Stomach (tissue), 19 donors: ENCODE results near the gene ATP6V1C2. TPM values are rescaled to one million over a fixed set of nuclear protein-coding genes. Genes with fewer than 3 reads are reported as not detected.

Experiments used
- DNase-seq, 2 donors: peaks; one replicate each; pipeline versions ENCODE4 v3.0.0 to v3.0.0-alpha.2; 2013 to 2019
- H3K27ac ChIP-seq, 5 donors: fragments of 200-600 bp in 4 of 5; sonication (generic) in 4 of 5; one replicate each; pipeline ENCODE4 v1.5.1; 2013 to 2019; ENCODE audit warnings: mild to moderate bottlenecking in 1 of 5, moderate library complexity in 1 of 5
- H3K27me3 ChIP-seq, 3 donors: fragments of 200-600 bp; sonication (generic); one replicate each; pipeline ENCODE4 v1.5.1; 2017 to 2019; ENCODE audit warnings: mixed run types in 1 of 3
- H3K36me3 ChIP-seq, 4 donors: fragments of 200-600 bp; sonication (generic); 1 replicate in 3 of 4; 2 replicates in 1 of 4; pipeline ENCODE4 v1.5.1; 2016 to 2019
- H3K4me1 ChIP-seq, 4 donors: fragments of 200-600 bp; sonication (generic); one replicate each; pipeline ENCODE4 v1.5.1; 2016 to 2019
- H3K4me3 ChIP-seq, 4 donors: fragments of 200-600 bp; sonication (generic) in 3 of 4; one replicate each; pipeline ENCODE4 v1.5.1; 2016 to 2019; ENCODE audit warnings: mild to moderate bottlenecking in 1 of 4
- H3K9me3 ChIP-seq, 4 donors: fragments of 200-600 bp; sonication (generic); one replicate each; pipeline ENCODE4 v1.5.1; 2016 to 2019
- EP300 ChIP-seq: sonication (generic); formaldehyde crosslinking; IDR thresholded peaks from one replicate; pipeline ENCODE4 v1.6.1; 2017; ENCODE audit warnings: antibody characterized with exemption
- POLR2A ChIP-seq, 4 donors: fragments of 450-650 bp; IDR thresholded peaks; one replicate each; pipeline ENCODE4 v1.6.1; 2016; ENCODE audit warnings: antibody characterized with exemption in 4 of 4, control low read depth in 2 of 4, mild to moderate bottlenecking in 1 of 4, moderate library complexity in 1 of 4
- POLR2AphosphoS5 ChIP-seq, 3 donors: sonication (generic); formaldehyde crosslinking; IDR thresholded peaks; one replicate each; pipeline ENCODE4 v1.6.1; 2016; ENCODE audit warnings: antibody characterized with exemption in 3 of 3
- WGBS, 5 donors: extraction: QIAGEN DNeasy Blood & Tissue Kit in 3 of 5; methylation state at CpG; one replicate each; pipeline versions ENCODE4 v1.1.5 to v1.1.7; 2013 to 2018; 5-methylcytosine and 5-hydroxymethylcytosine counted together
- intact Hi-C: fragments of 100-400 bp; cut with DNase I; formaldehyde crosslinking; loops from one replicate; pipeline ENCODE4 v1.15.1; 2023; ENCODE audit warnings: low total_unique reads
- long read RNA-seq, 10 donors: transcript quantifications; one replicate each; lab custom pipeline, GENCODE V29; 2026
- polyA plus RNA-seq, 3 donors: library from polyadenylated mRNA; stranded (reverse); fragments of 200-250 nt; gene quantifications; one replicate each; pipeline ENCODE4 v1.2.3, GENCODE V29; 2013
- total RNA-seq, 5 donors: library from RNA; depleted of rRNA; stranded (reverse); fragments of >200 nt; gene quantifications; one replicate each; pipeline versions ENCODE4 v1.1.0 to v1.2.3, GENCODE V29; 2014 to 2016
- TF ChIP-seq, protein P1 (sequence below), 7 experiments: fragments of 450-650 bp in 4 of 7; fragments of 200-600 bp in 3 of 7; sonication (generic) in 3 of 7; IDR thresholded peaks; one replicate each; pipeline ENCODE4 v1.5.1; 2016 to 2019; ENCODE audit warnings: antibody characterized with exemption in 7 of 7, control low read depth in 2 of 7, mild to moderate bottlenecking in 1 of 7
- donor health status: healthy with polysubstance abuse.
- donor health status: Bipolar disorder and iron deficiency.
- donor health status: healthy.

ATP6V1C2 gene, protein sequence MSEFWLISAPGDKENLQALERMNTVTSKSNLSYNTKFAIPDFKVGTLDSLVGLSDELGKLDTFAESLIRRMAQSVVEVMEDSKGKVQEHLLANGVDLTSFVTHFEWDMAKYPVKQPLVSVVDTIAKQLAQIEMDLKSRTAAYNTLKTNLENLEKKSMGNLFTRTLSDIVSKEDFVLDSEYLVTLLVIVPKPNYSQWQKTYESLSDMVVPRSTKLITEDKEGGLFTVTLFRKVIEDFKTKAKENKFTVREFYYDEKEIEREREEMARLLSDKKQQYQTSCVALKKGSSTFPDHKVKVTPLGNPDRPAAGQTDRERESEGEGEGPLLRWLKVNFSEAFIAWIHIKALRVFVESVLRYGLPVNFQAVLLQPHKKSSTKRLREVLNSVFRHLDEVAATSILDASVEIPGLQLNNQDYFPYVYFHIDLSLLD
- total RNA-seq (100 to 1,000 TPM in 1 of 5 donors, 1 to 10 TPM in 1, not detected in 3; 1.1 to 143 TPM), polyA plus RNA-seq (1 to 10 TPM in 1 of 3 donors, under 1 TPM in 2; 0.61 to 6.9 (median 0.75) TPM)
- long read RNA-seq, donor 1, partial matches to known transcripts, result 45 of 85 reads
- long read RNA-seq, donor 1, other reads (novel, unspliced or antisense), result 40 of 85 reads
- long read RNA-seq, donor 2, partial matches to known transcripts, result 50 of 209 reads
- long read RNA-seq, donor 2, other reads (novel, unspliced or antisense), result 158 of 209 reads
- long read RNA-seq, donor 3, result 0 reads
- long read RNA-seq, donor 4, partial matches to known transcripts, result 0 of 16 reads
- long read RNA-seq, donor 4, other reads (novel, unspliced or antisense), result 16 of 16 reads
- long read RNA-seq, donor 5, partial matches to known transcripts, result 254 of 360 reads
- long read RNA-seq, donor 5, other reads (novel, unspliced or antisense), result 106 of 360 reads
- long read RNA-seq, donor 6, result 0 reads
- long read RNA-seq, donor 7, partial matches to known transcripts, result 116 of 215 reads
- long read RNA-seq, donor 7, other reads (novel, unspliced or antisense), result 99 of 215 reads
- long read RNA-seq, donor 8, partial matches to known transcripts, result 339 of 412 reads
- long read RNA-seq, donor 8, other reads (novel, unspliced or antisense), result 72 of 412 reads
- long read RNA-seq, donor 9, partial matches to known transcripts, result 179 of 271 reads
- long read RNA-seq, donor 9, other reads (novel, unspliced or antisense), result 92 of 271 reads
- long read RNA-seq, donor 10, partial matches to known transcripts, result 0 of 55 reads
- long read RNA-seq, donor 10, other reads (novel, unspliced or antisense), result 55 of 55 reads

- H3K9me3 ChIP-seq, result no peaks in the 10 kb centered on the region
- TF ChIP-seq POLR2A (IDR thresholded peaks at IDR 0.05) (no peak), POLR2AphosphoS5 (IDR thresholded peaks at IDR 0.05) (no peak), EP300 (no peak)
- TF ChIP-seq, protein P1, sequence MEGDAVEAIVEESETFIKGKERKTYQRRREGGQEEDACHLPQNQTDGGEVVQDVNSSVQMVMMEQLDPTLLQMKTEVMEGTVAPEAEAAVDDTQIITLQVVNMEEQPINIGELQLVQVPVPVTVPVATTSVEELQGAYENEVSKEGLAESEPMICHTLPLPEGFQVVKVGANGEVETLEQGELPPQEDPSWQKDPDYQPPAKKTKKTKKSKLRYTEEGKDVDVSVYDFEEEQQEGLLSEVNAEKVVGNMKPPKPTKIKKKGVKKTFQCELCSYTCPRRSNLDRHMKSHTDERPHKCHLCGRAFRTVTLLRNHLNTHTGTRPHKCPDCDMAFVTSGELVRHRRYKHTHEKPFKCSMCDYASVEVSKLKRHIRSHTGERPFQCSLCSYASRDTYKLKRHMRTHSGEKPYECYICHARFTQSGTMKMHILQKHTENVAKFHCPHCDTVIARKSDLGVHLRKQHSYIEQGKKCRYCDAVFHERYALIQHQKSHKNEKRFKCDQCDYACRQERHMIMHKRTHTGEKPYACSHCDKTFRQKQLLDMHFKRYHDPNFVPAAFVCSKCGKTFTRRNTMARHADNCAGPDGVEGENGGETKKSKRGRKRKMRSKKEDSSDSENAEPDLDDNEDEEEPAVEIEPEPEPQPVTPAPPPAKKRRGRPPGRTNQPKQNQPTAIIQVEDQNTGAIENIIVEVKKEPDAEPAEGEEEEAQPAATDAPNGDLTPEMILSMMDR (IDR thresholded peaks at IDR 0.05), result no peak
- H3K36me3 ChIP-seq, result no peaks in the 10 kb centered on the region
- H3K27me3 ChIP-seq, result peaks cover 0 to 73% (median 48%) of the 10 kb centered on the region in 3 donors
- WGBS, 5 donors, result 0 to 2% (median 1%) methylated on average over 22 to 99 of the region's 99 CpGs
- peak; percentile 78 to 80 for DNase-seq
- peak within 1 kb of the TSS in 1 of 5 donors; percentile 16 for H3K27ac ChIP-seq
- H3K4me3 ChIP-seq, result peak within 1 kb of the TSS; percentile 55 to 72 (median 62)
- peaks cover 12 to 33% (median 21%) of the 10 kb centered on the region in 4 donors for H3K4me1 ChIP-seq
- intact Hi-C loops, result no loop called here
These were observed at the start of gene ATP6V1C2 for GRCh38 chr2:10721396-10722251. Gene ATP6V1C2, plus strand, starts transcription at chr2:10721630. Its CDS starts 1,220 bp downstream, at chr2:10722850.

DNA sequence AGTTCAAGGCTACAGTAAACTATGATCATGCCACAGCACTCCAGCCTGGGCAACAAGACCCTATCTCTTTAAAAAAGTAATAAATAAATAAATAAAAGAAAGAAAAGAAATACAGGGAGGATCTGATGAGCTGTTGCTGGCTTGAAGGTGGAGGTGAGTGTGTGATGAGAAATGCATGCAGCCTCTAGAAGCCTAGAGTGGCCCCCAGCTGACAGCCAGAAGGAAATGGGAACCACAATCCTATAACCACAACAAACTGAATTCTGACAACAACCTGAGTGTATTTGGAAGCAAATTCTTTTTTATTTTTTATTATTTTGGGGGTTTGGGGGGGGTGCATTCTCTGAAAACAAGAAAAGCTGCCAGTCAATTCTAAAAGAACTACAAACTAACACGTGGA lies 46.3 kb upstream of the ATP6V1C2 start:
- no peaks in the 10 kb centered on the region for H3K9me3 ChIP-seq
- peaks cover 6 to 87% (median 82%) of the 10 kb centered on the region in 4 donors for H3K36me3 ChIP-seq
- intact Hi-C loops, result loop anchor here (10.0 kb wide), 1 partner anchor 230 kb away; the partner anchor contains the start of gene ODC1
- no peak for DNase-seq
- WGBS, 5 donors, result 57 to 70% (median 68%) methylated on average over 1 of the region's 1 CpG
- H3K27me3 ChIP-seq, result no peaks in the 10 kb centered on the region
- no peak overlapping the region for H3K27ac ChIP-seq
- TF ChIP-seq, protein P1 (IDR thresholded peaks at IDR 0.05), result no peak
- TF ChIP-seq POLR2A (IDR thresholded peaks at IDR 0.05) (no peak), EP300 (no peak), POLR2AphosphoS5 (IDR thresholded peaks at IDR 0.05) (no peak)
- no peak overlapping the region for H3K4me3 ChIP-seq
- peaks cover 0 to 4% (median 0%) of the 10 kb centered on the region in 4 donors for H3K4me1 ChIP-seq

DNA sequence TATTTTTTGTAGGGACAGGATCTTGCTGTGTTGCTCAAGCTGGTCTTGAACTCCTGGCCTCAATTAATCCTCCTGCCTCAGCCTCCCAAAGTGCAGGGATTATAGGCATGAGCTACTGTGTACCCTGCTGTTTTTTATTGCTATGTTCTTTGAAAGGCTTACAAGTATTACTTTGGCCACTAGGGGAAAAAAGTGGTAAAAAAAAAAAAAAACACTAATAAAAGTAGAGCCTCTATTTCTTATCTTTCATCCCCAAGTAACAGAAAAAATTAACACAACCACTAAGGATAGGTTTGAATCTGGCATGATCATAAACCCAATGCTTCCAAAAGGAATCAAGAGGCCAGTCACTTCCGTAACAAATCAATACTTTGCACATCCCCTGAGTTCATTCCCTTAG lies 43.2 kb upstream of the ATP6V1C2 start:
- no peak overlapping the region for H3K27ac ChIP-seq
- DNase-seq, result no peak
- peaks cover 0 to 17% (median 0%) of the 10 kb centered on the region in 4 donors for H3K4me1 ChIP-seq
- intact Hi-C loops, result loop anchor here (10.0 kb wide), 1 partner anchor 233 kb away; the partner anchor contains the start of gene ODC1
- WGBS, 5 donors, result 91 to 100% (median 97%) methylated on average over 1 of the region's 1 CpG
- no peaks in the 10 kb centered on the region for H3K9me3 ChIP-seq
- H3K4me3 ChIP-seq, result no peak overlapping the region
- H3K27me3 ChIP-seq, result no peaks in the 10 kb centered on the region
- peaks cover 5 to 87% (median 82%) of the 10 kb centered on the region in 4 donors for H3K36me3 ChIP-seq
- no peak for TF ChIP-seq POLR2AphosphoS5 (IDR thresholded peaks at IDR 0.05)
- TF ChIP-seq, protein P1 (IDR thresholded peaks at IDR 0.05), result peak in 1 of 7 experiments; percentile 49
